ENCODE measurements around the gene SARS1. TPM values are rescaled to one million over a fixed set of nuclear protein-coding genes. Genes with fewer than 3 reads are reported as not detected.
A peak's percentile ranks its signal among the peaks of the same experiment; 100 is the strongest.

The SARS1 gene
- total RNA-seq, 2 donors from 2014 or later: 123 to 132 TPM

GRCh38 chr1:109271458-109271857, 57.7 kb downstream of the SARS1 start:
- H3K4me3 ChIP-seq: no peak overlapping the region
- H3K4me1 ChIP-seq (replicated peaks): peaks cover 11% of the 10 kb centered on the region
- DNase-seq (ENCODE audit: low spot score): no peak
- 92% methylated on average over 6 of the region's 6 CpGs for WGBS
- H3K27ac ChIP-seq: no peak overlapping the region
- no peaks in the 10 kb centered on the region for H3K27me3 ChIP-seq (replicated peaks; ENCODE audit: insufficient read depth)
- intact Hi-C loops (cut with DNase I): no loop called here
- H3K9me3 ChIP-seq: no peaks in the 10 kb centered on the region
- TF ChIP-seq CTCF (IDR thresholded peaks at IDR 0.05) (no peak), POLR2A (IDR thresholded peaks at IDR 0.05) (no peak), POLR2AphosphoS5 (IDR thresholded peaks at IDR 0.05) (no peak)
- no peaks in the 10 kb centered on the region for H3K36me3 ChIP-seq

GRCh38 chr1:109272021-109272799, 58.5 kb downstream of the SARS1 start:
- peaks cover 11% of the 10 kb centered on the region for H3K4me1 ChIP-seq (replicated peaks)
- H3K36me3 ChIP-seq: no peaks in the 10 kb centered on the region
- TF ChIP-seq POLR2AphosphoS5 (IDR thresholded peaks at IDR 0.05): no peak
- no peak for TF ChIP-seq CTCF (IDR thresholded peaks at IDR 0.05)
- TF ChIP-seq POLR2A (IDR thresholded peaks at IDR 0.05): no peak
- intact Hi-C loops (cut with DNase I): no loop called here
- H3K27me3 ChIP-seq (replicated peaks; ENCODE audit: insufficient read depth): no peaks in the 10 kb centered on the region
- H3K9me3 ChIP-seq: no peaks in the 10 kb centered on the region
- DNase-seq (ENCODE audit: low spot score): no peak
- WGBS: 74% methylated on average over 13 of the region's 13 CpGs
- H3K27ac ChIP-seq: peak overlapping the region in 1 of 2 donors; percentile 79
- H3K4me3 ChIP-seq: no peak overlapping the region

GRCh38 chr1:109272831-109273547, 59.3 kb downstream of the SARS1 start:
- Histone ChIP-seq H3K36me3 (no peaks in the 10 kb centered on the region), H3K4me1 (replicated peaks) (peaks cover 11% of the 10 kb centered on the region), H3K4me3 (no peak overlapping the region), H3K27me3 (replicated peaks; ENCODE audit: insufficient read depth) (no peaks in the 10 kb centered on the region), H3K27ac (peak overlapping the region; percentile 77 to 79), H3K9me3 (no peaks in the 10 kb centered on the region)
- intact Hi-C loops (cut with DNase I): no loop called here
- DNase-seq (ENCODE audit: low spot score): no peak
- TF ChIP-seq POLR2AphosphoS5 (IDR thresholded peaks at IDR 0.05): no peak
- TF ChIP-seq POLR2A (IDR thresholded peaks at IDR 0.05): peak; percentile 25
- TF ChIP-seq CTCF (IDR thresholded peaks at IDR 0.05): no peak
- WGBS: 76% methylated on average over 13 of the region's 16 CpGs

GRCh38 chr1:109273570-109274288, 60.0 kb downstream of the SARS1 start:
- H3K36me3 ChIP-seq: no peaks in the 10 kb centered on the region
- 70% methylated on average over 22 of the region's 30 CpGs for WGBS
- intact Hi-C loops (cut with DNase I): no loop called here
- TF ChIP-seq POLR2AphosphoS5 (IDR thresholded peaks at IDR 0.05) (no peak), POLR2A (IDR thresholded peaks at IDR 0.05) (no peak), CTCF (IDR thresholded peaks at IDR 0.05) (no peak)
- no peaks in the 10 kb centered on the region for H3K27me3 ChIP-seq (replicated peaks; ENCODE audit: insufficient read depth)
- DNase-seq (ENCODE audit: low spot score): no peak
- peak overlapping the region; percentile 77 to 79 for H3K27ac ChIP-seq
- peaks cover 11% of the 10 kb centered on the region for H3K4me1 ChIP-seq (replicated peaks)
- no peaks in the 10 kb centered on the region for H3K9me3 ChIP-seq
- H3K4me3 ChIP-seq: no peak overlapping the region

All from prostate gland (tissue), 2 donors.